ENCODE measurements around the gene UNCX. TPM values are rescaled to one million over a fixed set of nuclear protein-coding genes. Genes with fewer than 3 reads are reported as not detected.

Gene UNCX
- total and polyA plus RNA-seq, 2 donors = not detected

DNA sequence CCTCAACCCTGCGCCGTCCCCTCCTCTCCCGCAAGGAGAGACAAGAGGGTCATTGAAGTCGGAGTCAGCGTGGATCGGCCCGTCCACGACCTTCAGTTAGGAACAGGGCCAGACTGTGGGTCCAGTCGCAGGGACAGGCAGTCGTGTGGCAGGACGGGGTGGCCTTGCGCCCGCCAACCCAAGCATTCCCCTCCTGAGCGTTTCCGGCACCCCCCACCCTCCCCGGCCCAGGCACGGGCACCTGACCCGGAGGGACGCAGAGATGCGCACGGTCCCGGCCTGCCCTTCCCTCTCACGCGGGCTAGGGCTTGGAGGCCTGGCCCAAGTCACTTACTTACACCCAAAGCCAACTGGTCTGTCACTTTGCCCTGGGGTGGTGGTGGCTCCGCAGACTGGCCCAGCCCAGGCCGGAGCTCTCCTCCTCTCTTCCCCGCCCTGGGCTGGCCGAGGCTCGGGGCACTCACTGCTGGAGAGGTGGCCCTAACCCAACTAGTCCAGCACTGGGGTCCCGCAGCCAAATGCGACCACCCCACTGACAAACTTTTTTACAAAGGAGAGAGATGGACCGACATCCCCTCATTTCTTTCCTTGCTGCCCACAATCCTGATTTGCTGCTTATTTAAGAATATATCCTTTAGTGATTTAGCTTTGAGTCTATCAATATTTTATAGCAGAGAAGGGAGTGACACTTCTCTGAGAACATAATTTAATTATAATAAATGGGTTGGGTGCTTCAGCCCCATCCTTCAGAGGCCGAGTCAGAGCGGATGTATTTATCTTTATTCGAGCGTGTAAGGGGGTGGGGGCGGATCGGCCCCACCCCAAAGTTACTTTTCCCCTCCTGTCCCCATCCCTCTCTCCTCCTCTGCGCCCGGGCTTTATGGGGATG lies 1.2 kb upstream of the UNCX start:
- no peak for DNase-seq (ENCODE audit: extremely low spot score)
- no peaks in the 10 kb centered on the region for H3K36me3 ChIP-seq (ENCODE audit: insufficient read depth)
- no peak overlapping the region for H3K27ac ChIP-seq (ENCODE audit: low read depth)
- H3K4me3 ChIP-seq (ENCODE audit: low read depth, low read length) = no peak overlapping the region
- no peaks in the 10 kb centered on the region for H3K4me1 ChIP-seq (ENCODE audit: insufficient read depth)
- WGBS = 5% methylated on average over 40 of the region's 40 CpGs

DNA sequence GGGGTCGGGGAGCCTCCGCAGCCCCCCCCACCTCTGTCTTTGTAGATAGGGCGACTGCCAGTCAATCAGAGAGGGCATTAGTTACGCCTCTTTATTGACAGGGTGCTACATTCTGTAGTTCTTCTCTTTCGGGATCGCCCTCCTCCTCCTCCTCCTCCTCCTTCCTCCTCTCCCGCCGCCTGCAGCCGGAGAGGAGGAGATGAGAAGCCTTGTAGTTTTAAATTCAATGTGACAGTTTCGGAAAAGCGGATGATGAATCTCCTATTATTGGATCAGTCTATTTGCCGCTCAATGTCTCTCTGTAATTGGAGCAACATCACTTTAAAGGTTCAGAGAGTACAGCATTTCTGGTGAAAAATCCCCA lies 587 bp upstream of the UNCX start:
- no peaks in the 10 kb centered on the region for H3K4me1 ChIP-seq (ENCODE audit: insufficient read depth)

DNA sequence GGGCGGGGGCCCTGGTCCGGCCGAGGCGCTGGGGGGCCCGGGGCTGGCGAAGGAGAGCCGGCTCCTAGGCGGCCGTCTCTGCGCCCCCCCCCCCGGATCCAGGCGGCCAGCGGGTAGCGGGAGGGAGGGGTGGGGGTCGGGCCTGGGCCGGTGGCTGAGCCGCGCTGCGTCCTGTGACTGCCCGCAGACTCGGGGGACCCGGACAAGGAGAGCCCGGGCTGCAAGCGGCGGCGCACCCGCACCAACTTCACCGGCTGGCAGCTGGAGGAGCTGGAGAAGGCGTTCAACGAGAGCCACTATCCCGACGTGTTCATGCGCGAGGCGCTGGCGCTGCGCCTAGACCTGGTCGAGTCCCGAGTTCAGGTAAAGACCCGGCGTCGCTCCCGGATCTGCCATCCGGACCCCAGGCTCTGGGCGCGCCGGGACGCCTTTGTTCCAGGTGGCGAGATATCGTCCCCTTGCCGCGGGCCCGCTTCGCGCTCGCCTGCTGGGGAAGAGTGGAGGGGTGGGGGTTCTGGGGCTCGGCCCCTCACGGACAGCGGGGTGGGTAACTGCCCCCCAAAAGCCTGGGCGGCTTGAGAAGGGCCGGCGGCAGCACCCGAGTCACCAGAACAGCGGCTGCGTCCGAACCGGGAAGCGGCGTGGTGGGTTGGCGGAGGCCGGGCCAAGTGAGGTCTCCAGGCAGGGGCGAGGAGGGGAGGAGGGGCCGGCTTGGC lies 819 bp downstream of the UNCX start:
- WGBS = 1% methylated on average over 73 of the region's 73 CpGs
- no peaks in the 10 kb centered on the region for H3K4me1 ChIP-seq (ENCODE audit: insufficient read depth)
- no peak for DNase-seq (ENCODE audit: extremely low spot score)
- no peaks in the 10 kb centered on the region for H3K36me3 ChIP-seq (ENCODE audit: insufficient read depth)
- no peak overlapping the region for H3K27ac ChIP-seq (ENCODE audit: low read depth)
- no peak overlapping the region for H3K4me3 ChIP-seq (ENCODE audit: low read depth, low read length)

More for the DNA sequence above, 587 bp upstream of the UNCX start:
- Histone ChIP-seq H3K4me3 (ENCODE audit: low read depth, low read length) (no peak overlapping the region), H3K27ac (ENCODE audit: low read depth) (no peak overlapping the region), H3K36me3 (ENCODE audit: insufficient read depth) (no peaks in the 10 kb centered on the region)
- WGBS = 6% methylated on average over 12 of the region's 12 CpGs
- no peak for DNase-seq (ENCODE audit: extremely low spot score)

DNA sequence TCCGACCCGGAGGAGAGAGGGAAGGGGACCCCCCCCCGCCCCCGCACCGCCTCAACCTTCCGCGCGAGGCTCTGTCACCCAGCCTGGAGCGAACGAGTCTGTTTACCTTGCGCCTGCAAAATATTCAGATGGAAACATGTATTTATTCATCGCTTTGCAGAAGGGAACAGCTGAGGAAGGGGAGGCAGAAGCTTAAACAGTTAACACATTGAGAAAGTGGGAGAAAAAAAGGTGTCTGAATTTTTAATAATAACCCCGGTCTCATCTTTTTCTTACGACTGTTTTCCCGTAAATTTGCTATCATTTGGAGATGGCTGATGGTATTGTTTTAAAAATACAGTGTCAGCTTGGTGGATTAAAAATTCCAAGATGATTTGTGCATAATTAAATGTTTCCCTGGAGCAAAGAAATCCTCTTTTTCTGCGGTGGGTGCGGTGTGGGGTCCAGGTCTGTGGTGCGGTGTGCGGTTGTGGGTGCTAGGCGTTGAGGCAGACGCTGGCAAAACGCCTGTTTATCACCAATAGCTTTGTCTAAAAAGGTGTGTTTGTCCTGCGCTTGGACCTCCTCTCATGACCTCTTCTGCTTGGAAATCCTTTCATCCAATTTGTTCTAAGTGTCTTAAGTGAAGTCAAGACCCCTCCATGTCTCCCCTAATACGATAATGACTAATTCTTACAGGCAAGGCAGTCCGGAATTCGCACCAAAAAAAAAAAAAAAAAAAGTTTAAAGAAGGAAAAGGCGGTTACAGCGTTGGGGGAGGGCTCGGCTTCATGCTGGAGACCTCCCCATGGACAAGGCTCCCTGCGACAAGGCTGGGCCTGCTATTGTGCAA lies 1.6 kb downstream of the UNCX start:
- no peak for DNase-seq (ENCODE audit: extremely low spot score)
- no peak overlapping the region for H3K27ac ChIP-seq (ENCODE audit: low read depth)
- H3K4me3 ChIP-seq (ENCODE audit: low read depth, low read length) = no peak overlapping the region
- WGBS = 6% methylated on average over 30 of the region's 30 CpGs
- no peaks in the 10 kb centered on the region for H3K36me3 ChIP-seq (ENCODE audit: insufficient read depth)
- H3K4me1 ChIP-seq (ENCODE audit: insufficient read depth) = no peaks in the 10 kb centered on the region

DNA sequence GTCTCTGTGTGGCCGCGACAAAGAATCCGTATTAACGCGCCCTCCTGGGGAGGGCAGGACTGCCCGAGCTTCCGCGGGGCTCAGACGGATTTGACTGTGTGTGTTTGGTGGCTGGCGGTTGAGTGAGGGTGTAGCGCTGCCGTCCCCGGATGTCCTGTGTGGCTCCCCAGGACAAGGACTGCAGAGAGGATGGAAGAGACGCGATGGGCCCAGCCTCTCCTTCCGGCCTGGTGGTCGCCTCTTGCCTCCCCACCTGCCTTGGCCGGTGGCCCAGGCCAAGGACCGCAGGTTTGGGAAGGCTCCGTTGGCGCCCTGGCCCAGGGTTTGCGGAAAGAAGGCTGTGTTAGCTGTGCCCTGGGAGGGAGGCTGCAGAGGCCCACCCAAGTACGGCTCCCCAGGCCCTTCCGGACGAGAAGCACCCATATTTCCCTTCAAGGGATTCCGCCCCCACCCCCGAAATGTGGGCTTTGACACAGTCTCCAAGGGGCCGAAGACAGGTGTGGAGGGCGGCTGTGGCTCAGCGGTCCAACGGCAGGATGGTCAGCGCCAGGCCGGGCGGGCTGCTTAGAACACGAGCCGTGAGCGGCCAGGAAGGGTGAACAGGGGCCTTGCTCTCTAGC lies 2.3 kb downstream of the UNCX start:
- Histone ChIP-seq H3K4me1 (ENCODE audit: insufficient read depth) (no peaks in the 10 kb centered on the region), H3K27ac (ENCODE audit: low read depth) (no peak overlapping the region), H3K4me3 (ENCODE audit: low read depth, low read length) (no peak overlapping the region), H3K36me3 (ENCODE audit: insufficient read depth) (no peaks in the 10 kb centered on the region)
- DNase-seq (ENCODE audit: extremely low spot score) = no peak
- WGBS = 2% methylated on average over 37 of the region's 37 CpGs

DNA sequence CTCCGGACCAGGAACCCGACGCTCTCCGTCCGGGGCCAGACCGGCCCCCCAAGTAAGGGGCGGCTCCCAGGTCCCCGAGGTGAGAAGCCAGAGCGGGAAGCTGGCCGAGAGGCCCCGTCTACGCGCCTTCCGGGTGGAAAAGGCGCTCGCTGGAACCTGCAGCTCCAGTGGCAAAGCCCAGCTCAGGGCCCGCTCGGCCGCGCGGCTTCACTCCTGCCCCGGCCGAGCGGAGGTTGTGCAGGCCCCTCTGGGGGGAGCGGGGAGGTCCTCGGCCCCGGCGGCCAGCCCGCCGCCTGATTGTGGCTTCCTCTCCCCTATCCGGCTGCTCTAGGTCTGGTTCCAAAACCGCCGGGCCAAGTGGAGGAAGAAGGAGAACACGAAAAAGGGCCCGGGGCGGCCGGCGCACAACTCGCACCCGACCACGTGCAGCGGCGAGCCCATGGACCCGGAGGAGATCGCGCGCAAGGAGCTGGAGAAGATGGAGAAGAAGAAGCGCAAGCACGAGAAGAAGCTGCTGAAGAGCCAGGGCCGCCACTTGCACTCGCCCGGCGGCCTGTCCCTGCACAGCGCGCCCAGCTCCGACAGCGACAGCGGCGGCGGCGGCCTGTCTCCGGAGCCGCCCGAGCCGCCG lies 2.9 kb downstream of the UNCX start:
- WGBS = 1% methylated on average over 66 of the region's 66 CpGs
- H3K27ac ChIP-seq (ENCODE audit: low read depth) = no peak overlapping the region
- H3K36me3 ChIP-seq (ENCODE audit: insufficient read depth) = no peaks in the 10 kb centered on the region
- no peaks in the 10 kb centered on the region for H3K4me1 ChIP-seq (ENCODE audit: insufficient read depth)
- no peak for DNase-seq (ENCODE audit: extremely low spot score)
- H3K4me3 ChIP-seq (ENCODE audit: low read depth, low read length) = no peak overlapping the region

DNA sequence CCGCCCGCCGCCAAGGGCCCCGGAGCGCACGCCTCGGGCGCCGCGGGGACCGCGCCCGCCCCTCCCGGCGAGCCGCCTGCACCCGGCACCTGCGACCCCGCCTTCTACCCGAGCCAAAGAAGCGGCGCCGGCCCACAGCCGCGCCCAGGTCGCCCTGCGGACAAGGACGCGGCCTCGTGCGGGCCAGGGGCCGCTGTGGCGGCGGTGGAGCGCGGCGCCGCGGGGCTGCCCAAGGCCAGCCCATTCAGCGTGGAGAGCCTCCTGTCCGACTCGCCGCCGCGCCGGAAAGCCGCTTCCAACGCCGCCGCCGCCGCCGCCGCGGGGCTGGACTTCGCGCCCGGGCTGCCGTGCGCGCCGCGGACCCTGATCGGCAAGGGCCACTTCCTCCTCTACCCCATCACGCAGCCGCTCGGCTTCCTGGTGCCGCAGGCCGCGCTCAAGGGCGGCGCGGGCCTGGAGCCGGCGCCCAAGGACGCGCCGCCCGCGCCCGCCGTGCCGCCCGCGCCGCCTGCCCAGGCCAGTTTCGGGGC lies 3.5 kb downstream of the UNCX start:
- DNase-seq (ENCODE audit: extremely low spot score) = no peak
- H3K4me1 ChIP-seq (ENCODE audit: insufficient read depth) = no peaks in the 10 kb centered on the region
- H3K27ac ChIP-seq (ENCODE audit: low read depth) = no peak overlapping the region
- WGBS = 1% methylated on average over 87 of the region's 87 CpGs
- no peak overlapping the region for H3K4me3 ChIP-seq (ENCODE audit: low read depth, low read length)
- H3K36me3 ChIP-seq (ENCODE audit: insufficient read depth) = no peaks in the 10 kb centered on the region

DNA sequence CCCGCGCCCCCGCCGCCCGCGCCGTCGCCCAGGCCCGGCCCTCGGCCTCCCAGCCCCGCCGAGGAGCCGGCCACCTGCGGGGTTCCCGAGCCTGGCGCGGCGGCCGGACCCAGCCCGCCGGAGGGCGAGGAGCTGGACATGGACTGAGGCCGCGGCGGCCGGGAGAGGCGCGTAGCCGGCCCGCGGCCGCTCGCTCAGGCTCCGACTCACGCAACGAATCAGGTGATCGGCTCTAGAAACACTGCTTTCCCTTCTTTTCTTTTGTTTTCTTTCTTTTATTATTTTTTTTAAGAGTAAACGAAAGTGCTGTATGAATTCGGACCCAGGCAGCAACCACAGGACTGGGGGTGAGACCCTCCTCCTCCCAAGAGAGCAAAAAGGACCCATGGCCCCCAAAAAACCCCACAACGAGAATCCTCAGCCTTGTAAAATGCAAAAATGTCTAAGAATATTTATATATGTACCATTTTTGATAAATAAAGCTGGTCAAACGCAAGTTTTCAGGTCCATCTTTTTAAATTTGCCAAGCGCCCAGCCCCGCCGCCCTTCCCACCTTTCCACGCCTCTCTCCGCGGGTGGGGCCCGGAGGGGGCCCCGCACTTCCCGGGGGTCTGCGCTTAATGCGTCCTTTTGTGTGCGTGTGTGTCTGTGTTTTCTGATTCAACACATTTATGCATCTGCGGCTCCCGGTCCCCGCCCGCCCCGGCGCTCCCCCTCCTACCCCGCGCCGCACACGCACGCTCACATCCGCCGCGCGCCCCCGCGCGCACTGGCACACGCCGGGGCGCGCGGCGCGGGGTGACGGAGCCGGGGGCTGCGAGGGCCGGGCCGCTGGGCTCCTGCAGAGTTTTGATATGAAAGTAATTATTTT lies 4.4 kb downstream of the UNCX start:
- Histone ChIP-seq H3K4me1 (ENCODE audit: insufficient read depth) (no peaks in the 10 kb centered on the region), H3K27ac (ENCODE audit: low read depth) (no peak overlapping the region), H3K4me3 (ENCODE audit: low read depth, low read length) (no peak overlapping the region), H3K36me3 (ENCODE audit: insufficient read depth) (no peaks in the 10 kb centered on the region)
- DNase-seq (ENCODE audit: extremely low spot score) = no peak
- 2% methylated on average over 82 of the region's 83 CpGs for WGBS

DNA sequence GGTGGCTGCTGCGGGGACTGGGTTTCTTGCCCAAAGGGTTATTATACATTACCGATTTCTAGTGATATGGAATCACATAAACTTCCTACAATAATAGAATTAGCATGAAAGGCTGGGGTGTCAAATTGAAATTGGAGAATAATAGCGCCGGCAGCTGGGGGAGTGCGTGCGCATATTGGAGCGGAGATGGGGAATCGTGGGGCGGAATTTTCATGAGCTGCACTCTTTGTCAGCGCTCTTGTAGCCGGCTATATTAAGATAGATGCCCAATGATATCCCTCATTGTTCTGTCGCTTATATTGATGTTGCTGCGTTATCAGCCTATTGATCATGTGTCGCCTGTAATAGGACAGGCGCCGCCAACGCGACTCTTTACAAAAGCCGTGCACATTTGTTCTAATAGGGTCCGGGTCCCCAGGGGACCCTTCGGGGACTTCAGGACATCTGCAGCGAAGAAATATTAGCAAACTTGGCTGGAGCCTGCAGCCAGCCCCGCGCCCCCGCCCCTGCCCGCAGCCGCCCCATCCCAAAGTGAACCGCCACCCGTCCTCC lies 5.1 kb downstream of the UNCX start:
- peaks cover 1% of the 10 kb centered on the region for H3K4me1 ChIP-seq (ENCODE audit: insufficient read depth)
- no peaks in the 10 kb centered on the region for H3K36me3 ChIP-seq (ENCODE audit: insufficient read depth)
- WGBS = 5% methylated on average over 29 of the region's 29 CpGs

DNA sequence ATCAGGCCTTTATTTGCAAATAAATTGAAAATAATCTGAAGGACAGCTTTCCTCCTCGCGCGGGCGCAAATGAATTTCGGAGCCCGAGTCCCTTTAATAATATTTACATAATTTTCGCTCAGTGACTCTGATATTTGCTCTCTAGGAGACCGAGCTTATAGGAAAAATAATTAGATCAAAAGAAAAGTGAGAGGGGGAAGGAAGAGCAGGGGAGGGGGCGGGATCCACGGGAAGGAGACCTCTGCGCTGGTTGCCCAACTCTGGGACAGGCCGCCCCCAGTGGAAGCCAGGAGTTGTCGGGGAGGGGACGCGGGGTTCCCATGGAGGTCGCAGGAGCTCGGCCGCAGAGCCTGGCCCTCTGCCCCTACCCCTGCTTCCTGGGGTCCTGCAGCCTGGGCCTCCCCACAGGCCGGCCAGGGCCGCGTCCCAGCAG lies 5.8 kb downstream of the UNCX start:
- DNase-seq (ENCODE audit: extremely low spot score) = no peak
- Histone ChIP-seq H3K4me1 (ENCODE audit: insufficient read depth) (peaks cover 1% of the 10 kb centered on the region), H3K4me3 (ENCODE audit: low read depth, low read length) (no peak overlapping the region), H3K27ac (ENCODE audit: low read depth) (no peak overlapping the region), H3K36me3 (ENCODE audit: insufficient read depth) (no peaks in the 10 kb centered on the region)
- 8% methylated on average over 21 of the region's 21 CpGs for WGBS

More for the DNA sequence above, 5.1 kb downstream of the UNCX start:
- no peak overlapping the region for H3K4me3 ChIP-seq (ENCODE audit: low read depth, low read length)
- DNase-seq (ENCODE audit: extremely low spot score) = no peak
- no peak overlapping the region for H3K27ac ChIP-seq (ENCODE audit: low read depth)

DNA sequence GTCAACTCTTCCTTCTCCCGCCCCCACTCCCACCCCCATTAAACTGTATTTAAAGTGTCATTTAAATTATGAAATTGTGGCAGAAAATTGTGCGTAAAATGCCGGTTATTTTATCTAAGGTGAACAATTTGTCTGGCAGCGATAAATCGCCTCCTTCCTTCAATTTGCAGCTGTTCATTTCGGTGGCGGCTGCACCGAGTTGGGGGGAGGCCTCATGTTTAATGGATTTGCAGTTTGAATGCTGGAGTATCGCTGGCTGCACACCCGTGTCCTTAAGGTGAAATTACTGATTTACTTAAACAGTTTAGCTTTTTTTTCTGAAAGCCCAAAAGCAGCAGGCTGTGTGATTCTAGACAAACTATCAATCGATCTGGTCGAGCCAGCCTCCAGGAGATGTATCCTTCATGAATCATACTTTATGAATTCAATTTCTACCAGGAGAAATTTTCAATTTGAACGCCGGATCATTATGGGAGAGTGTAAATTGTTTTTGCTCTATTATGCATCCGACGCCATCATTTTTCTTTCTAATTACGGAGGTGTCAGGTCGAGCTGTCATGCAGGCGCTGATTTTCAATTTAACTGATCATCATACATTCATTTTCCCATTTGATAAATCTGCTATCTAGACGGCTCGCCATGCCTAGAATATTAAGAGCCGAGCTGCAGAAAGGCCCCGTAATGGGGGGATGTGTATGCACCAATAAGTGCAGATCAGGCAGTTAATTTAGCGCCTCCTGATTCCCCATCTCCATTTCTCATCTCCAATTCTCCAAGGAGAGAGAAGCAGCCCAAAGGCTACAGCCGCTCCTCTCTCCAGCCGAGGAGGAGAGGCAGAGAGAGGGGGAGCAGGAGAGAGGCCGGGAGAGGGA lies 6.5 kb downstream of the UNCX start:
- Histone ChIP-seq H3K27ac (ENCODE audit: low read depth) (no peak overlapping the region), H3K4me1 (ENCODE audit: insufficient read depth) (peaks cover 1% of the 10 kb centered on the region), H3K4me3 (ENCODE audit: low read depth, low read length) (no peak overlapping the region), H3K36me3 (ENCODE audit: insufficient read depth) (no peaks in the 10 kb centered on the region)
- DNase-seq (ENCODE audit: extremely low spot score) = no peak
- 10% methylated on average over 27 of the region's 27 CpGs for WGBS

Data from urinary bladder (tissue), 4 donors.